Fibroblast of lung (primary cell): Measurements from ENCODE around the gene ZNF593. TPM values are rescaled to one million over a fixed set of nuclear protein-coding genes. Genes with fewer than 3 reads are reported as not detected.

Experiments used
- DNase-seq, 2 donors: peaks; one replicate each; pipeline versions ENCODE4 v3.0.0 to v3.0.0-alpha.2; 2010; ENCODE audit warnings: low read depth in 2 of 2
- H2AFZ ChIP-seq: 2 replicates; pipeline ENCODE4 v1.5.1; 2012; ENCODE audit warnings: low read length, control low read depth, inconsistent platforms
- H3K27ac ChIP-seq: 2 replicates; pipeline ENCODE4 v1.5.1; 2011; ENCODE audit warnings: low read length, control low read depth; ENCODE audit not compliant: insufficient read depth
- H3K27me3 ChIP-seq: 2 replicates; pipeline ENCODE4 v1.5.1; 2011; ENCODE audit warnings: mild to moderate bottlenecking, low read length; ENCODE audit not compliant: control insufficient read depth, insufficient read depth
- H3K36me3 ChIP-seq: 2 replicates; pipeline ENCODE4 v1.5.1; 2011; ENCODE audit warnings: low read length; ENCODE audit not compliant: control insufficient read depth, insufficient read depth
- H3K4me1 ChIP-seq: 2 replicates; pipeline ENCODE4 v1.5.1; 2011; ENCODE audit warnings: low read length; ENCODE audit not compliant: control insufficient read depth, insufficient read depth; ENCODE audit errors: extremely low read depth
- H3K4me2 ChIP-seq: 2 replicates; pipeline ENCODE4 v1.5.1; 2011; ENCODE audit warnings: low read length, control low read depth; ENCODE audit not compliant: insufficient read depth; ENCODE audit errors: extremely low read depth
- H3K4me3 ChIP-seq, 4 experiments: fragments of 200-600 bp in 1 of 4; sonication (generic) in 1 of 4; replicated peaks in 1 of 4; 2 replicates each; pipeline ENCODE4 v1.5.1; 2011 to 2016; ENCODE audit warnings: low read length in 4 of 4, low read depth in 3 of 4, mild to moderate bottlenecking in 3 of 4, control low read depth in 2 of 4, inconsistent platforms in 1 of 4, mixed read lengths in 1 of 4; ENCODE audit not compliant: insufficient read depth in 1 of 4; ENCODE audit errors: control extremely low read depth in 1 of 4
- H3K79me2 ChIP-seq: 2 replicates; pipeline ENCODE4 v1.5.1; 2012; ENCODE audit warnings: mild to moderate bottlenecking, low read length, inconsistent platforms; ENCODE audit not compliant: control insufficient read depth, insufficient read depth
- H3K9ac ChIP-seq: 2 replicates; pipeline ENCODE4 v1.5.1; 2011; ENCODE audit warnings: mild to moderate bottlenecking, low read length, control low read depth; ENCODE audit not compliant: insufficient read depth
- H3K9me3 ChIP-seq: 2 replicates; pipeline ENCODE4 v1.5.1; 2012; ENCODE audit warnings: low read depth, low read length; ENCODE audit not compliant: control insufficient read depth, insufficient read depth
- H4K20me1 ChIP-seq: 2 replicates; pipeline ENCODE4 v1.5.1; 2011; ENCODE audit warnings: low read length; ENCODE audit not compliant: control insufficient read depth, insufficient read depth; ENCODE audit errors: extremely low read depth
- CTCF ChIP-seq, 2 donors: IDR thresholded peaks in 1 of 2; conservative IDR thresholded peaks in 1 of 2; 1 replicate in 1 of 2; 2 replicates in 1 of 2; pipeline ENCODE4 v1.5.1; 2011 to 2012; ENCODE audit warnings: low read length in 2 of 2, control low read depth in 1 of 2, inconsistent platforms in 1 of 2, low read depth in 1 of 2, mild to moderate bottlenecking in 1 of 2
- EZH2 ChIP-seq: IDR thresholded peaks from 2 replicates; pipeline ENCODE4 v1.5.1; 2012; ENCODE audit warnings: low read length, control low read depth, mild to moderate bottlenecking; ENCODE audit errors: missing control alignments
- polyA plus RNA-seq, 2 donors: library from polyadenylated mRNA; depleted of rRNA in 1 of 2; stranded (reverse) in 1 of 2; unstranded in 1 of 2; fragments of >200 nt; gene quantifications; 2 replicates each; pipeline ENCODE4 v1.2.1, GENCODE V29; 2011 to 2012; ENCODE audit warnings: missing spikeins in 1 of 2
- total RNA-seq: library from RNA; depleted of rRNA; stranded (reverse); fragments of >200 nt; gene quantifications from 2 replicates; pipeline ENCODE4 v1.2.1, GENCODE V29; 2014

Gene ZNF593
- total and polyA plus RNA-seq, 2 donors (not counting 1 experiment from before 2014, with no cell fraction given) = 17.6 to 30.7 TPM

- TF ChIP-seq EZH2 (no peak), CTCF (conservative IDR thresholded peaks at IDR 0.05 in 1 of 2, IDR thresholded peaks at IDR 0.05 in 1 of 2; ENCODE audit: low read depth in 1 of 2, low read length in 2 of 2) (no peak)
- Histone ChIP-seq H3K4me2 (no peak overlapping the region), H3K79me2 (no peaks in the 10 kb centered on the region), H3K9me3 (no peaks in the 10 kb centered on the region), H3K27me3 (no peaks in the 10 kb centered on the region), H3K4me1 (peaks cover 3% of the 10 kb centered on the region), H3K9ac (no peak overlapping the region), H3K4me3 (no peak overlapping the region), H3K36me3 (no peaks in the 10 kb centered on the region), H4K20me1 (no peaks in the 10 kb centered on the region), H3K27ac (no peak overlapping the region), H2AFZ (no peak overlapping the region)
- DNase-seq = no peak
Measured at GRCh38 chr1:26125946-26126320, 43.8 kb upstream of the ZNF593 start.

- Histone ChIP-seq H4K20me1 (no peaks in the 10 kb centered on the region), H3K4me2 (no peak overlapping the region), H3K36me3 (no peaks in the 10 kb centered on the region), H3K27ac (no peak overlapping the region), H3K9ac (no peak overlapping the region), H3K4me3 (no peak overlapping the region), H3K9me3 (no peaks in the 10 kb centered on the region), H2AFZ (no peak overlapping the region), H3K4me1 (peaks cover 3% of the 10 kb centered on the region), H3K27me3 (no peaks in the 10 kb centered on the region), H3K79me2 (no peaks in the 10 kb centered on the region)
- TF ChIP-seq EZH2 = no peak
- TF ChIP-seq CTCF (conservative IDR thresholded peaks at IDR 0.05 in 1 of 2, IDR thresholded peaks at IDR 0.05 in 1 of 2; ENCODE audit: low read depth in 1 of 2, low read length in 2 of 2) = no peak
- peak in 1 of 2 donors; percentile 70 for DNase-seq
Measured at GRCh38 chr1:26126321-26127084, 43.2 kb upstream of the ZNF593 start.

GRCh38 chr1:26127235-26128163 lies 42.2 kb upstream of the ZNF593 start:
- no peak overlapping the region for H3K9ac ChIP-seq
- H4K20me1 ChIP-seq = no peaks in the 10 kb centered on the region
- H3K9me3 ChIP-seq = no peaks in the 10 kb centered on the region
- no peak overlapping the region for H3K4me3 ChIP-seq
- no peak for DNase-seq
- H2AFZ ChIP-seq = no peak overlapping the region
- H3K27ac ChIP-seq = no peak overlapping the region
- no peaks in the 10 kb centered on the region for H3K79me2 ChIP-seq
- H3K36me3 ChIP-seq = no peaks in the 10 kb centered on the region
- no peak for TF ChIP-seq EZH2
- no peak for TF ChIP-seq CTCF (conservative IDR thresholded peaks at IDR 0.05 in 1 of 2, IDR thresholded peaks at IDR 0.05 in 1 of 2; ENCODE audit: low read depth in 1 of 2, low read length in 2 of 2)
- H3K4me1 ChIP-seq = peaks cover 3% of the 10 kb centered on the region
- no peaks in the 10 kb centered on the region for H3K27me3 ChIP-seq
- H3K4me2 ChIP-seq = no peak overlapping the region
